GM12878 (cell line): Measurements from ENCODE around the gene KRT80.

Source experiments
- CTCF ChIP-seq, 3 experiments: IDR thresholded peaks in 2 of 3; conservative IDR thresholded peaks in 1 of 3; 2 replicates each; pipeline ENCODE4 v1.5.1; 2011; ENCODE audit warnings: low read depth in 3 of 3, low read length in 3 of 3, mild to moderate bottlenecking in 3 of 3, control low read depth in 2 of 3, moderate library complexity in 2 of 3, inconsistent platforms in 1 of 3, mixed read lengths in 1 of 3; ENCODE audit not compliant: control insufficient read depth in 2 of 3, insufficient read depth in 1 of 3; ENCODE audit errors: extremely low read depth in 1 of 3
- POLR2AphosphoS5 ChIP-seq: IDR thresholded peaks from 2 replicates; pipeline ENCODE4 v1.6.1; 2011; ENCODE audit warnings: mild to moderate bottlenecking, low read length, inconsistent platforms
- REST ChIP-seq: IDR thresholded peaks from 2 replicates; pipeline ENCODE4 v1.6.1; 2012; ENCODE audit warnings: mild to moderate bottlenecking, low read depth, low read length
- USF2 ChIP-seq: IDR thresholded peaks from 2 replicates; pipeline ENCODE4 v1.6.1; 2011; ENCODE audit warnings: low read depth, low read length, improper control_type of control experiment, borderline replicate concordance
- YY1 ChIP-seq: IDR thresholded peaks from 2 replicates; pipeline ENCODE4 v1.6.1; 2011; ENCODE audit warnings: low read depth, mild to moderate bottlenecking, low read length
- ZNF274 ChIP-seq: IDR thresholded peaks from one replicate; pipeline ENCODE4 v1.8.0; 2011; ENCODE audit not compliant: insufficient read length, insufficient read depth

- TF ChIP-seq CTCF (IDR thresholded peaks at IDR 0.05 in 2 of 3, conservative IDR thresholded peaks at IDR 0.05 in 1 of 3; ENCODE audit: control insufficient read depth in 2 of 3, extremely low read depth in 1 of 3, insufficient read depth in 1 of 3, low read depth in 3 of 3, low read length in 3 of 3) (no peak), USF2 (no peak), ZNF274 (no peak), POLR2AphosphoS5 (no peak), YY1 (no peak), REST (no peak)
These were observed 43.8 kb downstream of the KRT80 start for GRCh38 chr12:52147964-52148463.
